ENCODE measurements around the gene ZRSR2.

The ZRSR2 gene

GRCh38 chrX:15848576-15848975 lies 58.3 kb downstream of the ZRSR2 start:
- TF ChIP-seq EZH2phosphoT487 (IDR thresholded peaks at IDR 0.05; ENCODE audit: low read depth), result no peak
- no peak for TF ChIP-seq CTCF (IDR thresholded peaks at IDR 0.05; ENCODE audit: low read depth, low read length)
- no peaks in the 10 kb centered on the region for H3K27me3 ChIP-seq (ENCODE audit: low read depth, low read length)
- H3K27ac ChIP-seq (ENCODE audit: low read length), result no peak overlapping the region
- H2AFZ ChIP-seq (ENCODE audit: low read depth, low read length), result no peak overlapping the region
- peaks cover 15% of the 10 kb centered on the region for H3K36me3 ChIP-seq (replicated peaks; ENCODE audit: low read depth, low read length)
- no peak overlapping the region for H3K9ac ChIP-seq (ENCODE audit: low read length)
- H3K9me3 ChIP-seq (ENCODE audit: insufficient read depth, low read length), result no peaks in the 10 kb centered on the region
- no peaks in the 10 kb centered on the region for H4K20me1 ChIP-seq (ENCODE audit: insufficient read depth, low read length)
- no peak overlapping the region for H3K4me3 ChIP-seq (ENCODE audit: low read length)
- peaks cover 8% of the 10 kb centered on the region; the same call in 1 of the 2 replicates for H3K4me1 ChIP-seq (ENCODE audit: low read length)
- peaks cover 8% of the 10 kb centered on the region for H3K79me2 ChIP-seq (ENCODE audit: low read length)
- H3K4me2 ChIP-seq (ENCODE audit: low read length), result no peak overlapping the region

- Histone ChIP-seq H3K79me2 (ENCODE audit: low read length) (peaks cover 12% of the 10 kb centered on the region), H3K27me3 (ENCODE audit: low read depth, low read length) (no peaks in the 10 kb centered on the region), H3K27ac (ENCODE audit: low read length) (no peak overlapping the region), H4K20me1 (ENCODE audit: insufficient read depth, low read length) (no peaks in the 10 kb centered on the region), H2AFZ (ENCODE audit: low read depth, low read length) (no peak overlapping the region), H3K4me2 (ENCODE audit: low read length) (no peak overlapping the region), H3K36me3 (replicated peaks; ENCODE audit: low read depth, low read length) (peaks cover 9% of the 10 kb centered on the region), H3K9me3 (ENCODE audit: insufficient read depth, low read length) (no peaks in the 10 kb centered on the region), H3K9ac (ENCODE audit: low read length) (no peak overlapping the region), H3K4me1 (ENCODE audit: low read length) (peaks cover 8% of the 10 kb centered on the region; the same call in 1 of the 2 replicates), H3K4me3 (ENCODE audit: low read length) (no peak overlapping the region)
- no peak for TF ChIP-seq EZH2phosphoT487 (IDR thresholded peaks at IDR 0.05; ENCODE audit: low read depth)
- peak; percentile 22 for TF ChIP-seq CTCF (IDR thresholded peaks at IDR 0.05; ENCODE audit: low read depth, low read length)
Observed at GRCh38 chrX:15849555-15849954, 59.3 kb downstream of the ZRSR2 start.

GRCh38 chrX:15853586-15854079 lies 63.3 kb downstream of the ZRSR2 start:
- no peaks in the 10 kb centered on the region for H3K27me3 ChIP-seq (ENCODE audit: low read depth, low read length)
- H2AFZ ChIP-seq (ENCODE audit: low read depth, low read length), result peak overlapping the region; percentile 35; the same call in 1 of the 2 replicates
- no peaks in the 10 kb centered on the region for H3K9me3 ChIP-seq (ENCODE audit: insufficient read depth, low read length)
- peak overlapping the region; percentile 80 for H3K4me3 ChIP-seq (ENCODE audit: low read length)
- H3K4me2 ChIP-seq (ENCODE audit: low read length), result peak overlapping the region; percentile 83
- H3K27ac ChIP-seq (ENCODE audit: low read length), result peak overlapping the region; percentile 86
- TF ChIP-seq EZH2phosphoT487 (IDR thresholded peaks at IDR 0.05; ENCODE audit: low read depth), result no peak
- TF ChIP-seq CTCF (IDR thresholded peaks at IDR 0.05; ENCODE audit: low read depth, low read length), result no peak
- peak overlapping the region; percentile 78 for H3K9ac ChIP-seq (ENCODE audit: low read length)
- peaks cover 6% of the 10 kb centered on the region for H3K36me3 ChIP-seq (replicated peaks; ENCODE audit: low read depth, low read length)
- H3K4me1 ChIP-seq (ENCODE audit: low read length), result peaks cover 18% of the 10 kb centered on the region
- no peaks in the 10 kb centered on the region for H4K20me1 ChIP-seq (ENCODE audit: insufficient read depth, low read length)
- H3K79me2 ChIP-seq (ENCODE audit: low read length), result peaks cover 12% of the 10 kb centered on the region

GRCh38 chrX:15854080-15854655 lies 63.9 kb downstream of the ZRSR2 start:
- Histone ChIP-seq H3K27me3 (ENCODE audit: low read depth, low read length) (no peaks in the 10 kb centered on the region), H3K9me3 (ENCODE audit: insufficient read depth, low read length) (no peaks in the 10 kb centered on the region), H3K27ac (ENCODE audit: low read length) (peak overlapping the region; percentile 86), H3K4me2 (ENCODE audit: low read length) (peak overlapping the region; percentile 83), H3K79me2 (ENCODE audit: low read length) (peaks cover 12% of the 10 kb centered on the region), H3K36me3 (replicated peaks; ENCODE audit: low read depth, low read length) (peaks cover 6% of the 10 kb centered on the region), H3K9ac (ENCODE audit: low read length) (peak overlapping the region; percentile 78), H4K20me1 (ENCODE audit: insufficient read depth, low read length) (no peaks in the 10 kb centered on the region), H2AFZ (ENCODE audit: low read depth, low read length) (peak overlapping the region; percentile 35; the same call in 1 of the 2 replicates), H3K4me3 (ENCODE audit: low read length) (peak overlapping the region; percentile 80), H3K4me1 (ENCODE audit: low read length) (peaks cover 18% of the 10 kb centered on the region)
- TF ChIP-seq EZH2phosphoT487 (IDR thresholded peaks at IDR 0.05; ENCODE audit: low read depth), result no peak
- peak; percentile 45 for TF ChIP-seq CTCF (IDR thresholded peaks at IDR 0.05; ENCODE audit: low read depth, low read length)

All from OCI-LY3 (cell line).